H1 (cell line): ENCODE data around the gene KANSL1. TPM values are rescaled to one million over a fixed set of nuclear protein-coding genes. Genes with fewer than 3 reads are reported as not detected.

Experiments
- BACH1 ChIP-seq: IDR thresholded peaks from 2 replicates; pipeline ENCODE4 v1.6.1; 2012; ENCODE audit warnings: low read length, improper control_type of control experiment
- BRCA1 ChIP-seq: IDR thresholded peaks from 2 replicates; pipeline ENCODE4 v1.6.1; 2012; ENCODE audit warnings: low read depth, low read length, improper control_type of control experiment
- CBX5 ChIP-seq: fragments of 300-800, 300-1000 bp; sonication (generic); IDR thresholded peaks from 2 replicates; pipeline ENCODE4 v1.7.1; 2016; ENCODE audit warnings: antibody characterized with exemption, low read length, low read depth
- CEBPB ChIP-seq: IDR thresholded peaks from 2 replicates; pipeline ENCODE4 v1.6.1; 2012; ENCODE audit warnings: low read depth, low read length
- CHD7 ChIP-seq: fragments of 300-600 bp; sonication (generic); IDR thresholded peaks from 2 replicates; pipeline ENCODE4 v1.7.1; 2012; ENCODE audit warnings: low read length, moderate library complexity, mild to moderate bottlenecking, inconsistent platforms; ENCODE audit not compliant: insufficient replicate concordance
- CREB1 ChIP-seq: IDR thresholded peaks from 2 replicates; pipeline ENCODE4 v1.6.1; 2012; ENCODE audit warnings: inconsistent platforms
- EGR1 ChIP-seq: IDR thresholded peaks from 2 replicates; pipeline ENCODE4 v1.6.1; 2011; ENCODE audit warnings: low read depth, low read length, borderline replicate concordance
- MAX ChIP-seq: IDR thresholded peaks from 2 replicates; pipeline ENCODE4 v1.6.1; 2012; ENCODE audit warnings: inconsistent platforms
- PHF8 ChIP-seq: fragments of 200-600 bp; sonication (generic); conservative IDR thresholded peaks from 2 replicates; pipeline ENCODE4 v1.7.1; 2012; ENCODE audit warnings: low read depth, mild to moderate bottlenecking, inconsistent platforms, low read length, moderate library complexity
- SIX5 ChIP-seq: IDR thresholded peaks from 2 replicates; pipeline ENCODE4 v1.6.1; 2011; ENCODE audit warnings: mild to moderate bottlenecking, low read depth, low read length
- SP1 ChIP-seq: IDR thresholded peaks from 2 replicates; pipeline ENCODE4 v1.6.1; 2011; ENCODE audit warnings: low read depth, low read length
- polyA plus RNA-seq, 7 experiments: library from polyadenylated mRNA; depleted of rRNA in 3 of 7; stranded (reverse) in 5 of 7; unstranded in 2 of 7; fragments of >200 nt in 5 of 7; fragments of 200-250 nt in 2 of 7; gene quantifications; 1 replicate in 5 of 7; 2 replicates in 1 of 7; 4 replicates in 1 of 7; pipeline versions ENCODE4 v1.2.1 to v1.2.3, GENCODE V29; 2011 to 2013; ENCODE audit warnings: missing spikeins in 2 of 7, mixed read lengths in 2 of 7
- total RNA-seq: library from RNA; stranded (reverse); fragmentation: NEBNext Ultra II Directional; extraction: Animal tissue kit (Norgen Biotek cat#: 25700); gene quantifications from 2 replicates; pipeline ENCODE4 v1.2.1, GENCODE V29; 2021

KANSL1 gene
- total and polyA plus RNA-seq, 2 of the 8 experiments (the other 6 are each of a cell fraction or from before 2014, with no cell fraction given): 34.0 to 128 TPM

DNA sequence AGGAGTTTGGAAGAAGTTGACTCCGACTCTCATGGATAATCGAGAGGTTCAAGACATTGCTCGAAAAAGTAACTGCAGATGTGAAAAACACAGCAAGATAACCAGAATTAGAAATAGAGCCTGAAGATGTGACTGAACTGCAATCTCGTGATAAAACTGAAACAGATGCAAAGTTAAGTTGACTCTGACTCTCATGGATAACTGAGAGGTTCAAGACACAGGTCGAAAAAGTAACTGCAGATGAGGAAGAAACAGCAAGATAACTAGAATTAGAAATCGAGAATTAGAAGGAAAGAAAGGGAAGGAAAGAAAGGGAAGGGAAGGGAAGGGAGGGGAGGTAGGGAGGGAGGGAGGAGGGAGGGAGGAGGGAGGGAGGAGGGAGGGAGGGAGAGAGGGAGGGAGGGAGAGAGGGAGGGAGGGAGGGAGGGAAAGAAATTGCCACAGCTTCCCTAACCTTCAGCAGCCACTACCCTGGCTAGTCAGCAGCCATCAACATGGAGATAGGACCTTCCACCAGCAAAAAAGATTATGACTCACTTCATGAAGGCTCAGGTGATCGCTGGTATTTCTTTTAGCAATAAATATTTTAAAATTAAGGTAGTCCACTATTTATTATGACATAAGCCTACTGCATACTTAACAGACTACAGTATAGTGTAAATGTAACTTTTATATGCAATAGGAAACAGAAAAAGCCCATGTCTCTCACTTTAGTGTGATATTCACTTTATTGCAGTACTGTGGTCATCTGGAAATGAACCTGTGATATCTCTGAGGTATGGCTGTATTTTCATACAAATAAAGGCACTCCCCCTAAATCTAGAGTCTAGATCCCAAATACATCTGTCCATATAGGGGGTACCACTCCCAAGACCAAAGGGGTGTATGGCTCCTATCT is 68.3 kb downstream of the KANSL1 start (continued):
- TF ChIP-seq CHD7 (no peak), BACH1 (no peak), CREB1 (no peak), SIX5 (no peak), CEBPB (no peak), MAX (no peak), SP1 (no peak), BRCA1 (no peak), PHF8 (no peak), EGR1 (no peak), CBX5 (no peak)
